Epidermal melanocyte (primary cell): ENCODE results near the gene RPGRIP1.
"Not testable (repeated sequence)": the region's sequence is repeated elsewhere in the genome, so short reads cannot be mapped to it uniquely, and the experiment has no call there.

Experiments used
- DNase-seq: peaks from one replicate; pipeline ENCODE4 v3.0.0; 2011; ENCODE audit warnings: low spot score; ENCODE audit not compliant: insufficient read length

Gene RPGRIP1

GRCh38 chr14:21299562-21300130 is 19.8 kb downstream of the RPGRIP1 start:
- DNase-seq, result no peak

DNA sequence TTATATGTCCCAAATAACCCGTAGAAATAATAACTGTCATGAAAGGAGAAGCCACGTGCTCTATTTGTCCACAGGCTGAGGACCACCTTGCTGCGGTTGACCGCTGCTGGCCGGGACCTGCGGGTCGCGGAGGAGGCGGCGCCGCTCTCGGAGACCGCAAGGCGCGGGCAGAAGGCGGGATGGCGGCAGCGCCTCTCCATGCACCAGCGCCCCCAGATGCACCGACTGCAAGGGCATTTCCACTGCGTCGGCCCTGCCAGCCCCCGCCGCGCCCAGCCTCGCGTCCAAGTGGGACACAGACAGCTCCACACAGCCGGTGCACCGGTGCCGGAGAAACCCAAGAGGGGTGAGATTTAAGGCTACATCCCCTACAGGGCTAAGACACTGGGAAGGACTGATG is 21.0 kb downstream of the RPGRIP1 start:
- DNase-seq, result no peak

- no peak for DNase-seq
Observed at GRCh38 chr14:21302013-21302835, 22.3 kb downstream of the RPGRIP1 start.

GRCh38 chr14:21302836-21303140 is 22.9 kb downstream of the RPGRIP1 start:
- DNase-seq, result not testable (repeated sequence)

DNA sequence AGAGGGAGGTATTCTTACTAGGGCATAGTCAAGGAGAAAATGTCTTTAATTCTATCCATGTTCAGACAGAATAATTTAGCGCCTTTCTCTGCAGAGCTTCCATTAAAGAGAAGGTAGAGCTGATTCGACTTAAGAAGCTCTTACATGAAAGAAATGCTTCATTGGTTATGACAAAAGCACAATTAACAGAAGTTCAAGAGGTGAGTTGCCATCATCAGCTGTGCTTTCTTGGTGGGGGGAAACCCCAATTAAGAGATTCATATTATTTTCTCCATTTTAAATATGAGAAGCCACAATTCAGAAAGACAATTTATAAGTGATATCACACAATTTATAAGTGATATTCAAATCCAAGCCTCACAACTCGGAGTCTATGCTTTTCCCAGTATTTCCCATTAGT is 27.8 kb downstream of the RPGRIP1 start:
- DNase-seq, result no peak

DNA sequence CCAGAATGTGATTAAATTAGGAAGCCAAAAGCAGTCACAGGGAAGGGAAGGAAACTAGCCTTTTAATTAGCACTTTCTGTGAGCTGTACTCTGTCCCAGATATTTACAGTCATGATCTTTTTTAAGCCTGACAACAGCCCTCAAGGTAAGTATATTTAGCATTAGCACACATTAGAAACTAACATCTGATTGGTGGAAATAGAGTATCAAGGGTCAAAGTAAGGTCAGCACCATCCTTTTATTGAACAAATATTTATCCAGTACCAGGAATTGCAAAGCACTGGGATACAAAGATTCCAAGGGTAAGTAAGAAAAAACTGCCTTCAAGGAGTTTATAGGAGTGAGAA is 28.2 kb downstream of the RPGRIP1 start:
- no peak for DNase-seq

DNA sequence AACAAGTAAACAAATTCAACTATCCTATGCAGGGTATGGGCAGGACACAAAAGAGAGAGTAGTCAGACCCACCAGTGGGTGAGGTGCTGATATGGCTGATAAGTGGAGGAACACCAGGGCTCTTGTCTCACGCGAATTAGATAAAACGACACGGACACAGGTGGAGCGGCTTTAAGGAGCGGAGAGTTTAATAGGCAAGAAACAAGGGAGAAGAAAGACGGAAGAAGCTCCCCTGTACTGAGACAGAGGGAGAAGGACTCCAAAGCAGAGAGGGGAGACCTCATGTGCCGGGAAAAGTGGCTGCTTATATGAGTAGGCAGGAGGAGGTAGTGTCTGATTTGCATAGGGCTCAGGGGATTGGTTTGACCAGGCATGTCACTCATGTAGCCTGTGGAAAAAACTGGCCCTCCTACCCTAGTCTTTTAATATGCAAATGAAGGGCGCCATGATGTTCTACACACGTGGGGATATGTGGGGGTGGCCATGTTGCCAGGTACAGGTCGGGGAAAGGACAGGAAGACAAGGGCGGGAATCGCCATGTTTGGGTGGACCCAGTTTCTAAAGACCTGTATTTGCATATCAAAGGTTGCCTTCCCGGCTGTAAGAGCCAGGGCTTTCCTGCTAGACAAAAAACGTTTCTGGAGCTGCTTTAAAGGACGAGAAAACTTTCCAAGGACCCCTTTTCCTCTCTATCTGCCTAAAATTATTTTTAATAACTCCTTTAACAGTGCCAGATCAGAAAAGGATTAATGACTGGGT is 28.8 kb downstream of the RPGRIP1 start:
- no peak for DNase-seq

DNA sequence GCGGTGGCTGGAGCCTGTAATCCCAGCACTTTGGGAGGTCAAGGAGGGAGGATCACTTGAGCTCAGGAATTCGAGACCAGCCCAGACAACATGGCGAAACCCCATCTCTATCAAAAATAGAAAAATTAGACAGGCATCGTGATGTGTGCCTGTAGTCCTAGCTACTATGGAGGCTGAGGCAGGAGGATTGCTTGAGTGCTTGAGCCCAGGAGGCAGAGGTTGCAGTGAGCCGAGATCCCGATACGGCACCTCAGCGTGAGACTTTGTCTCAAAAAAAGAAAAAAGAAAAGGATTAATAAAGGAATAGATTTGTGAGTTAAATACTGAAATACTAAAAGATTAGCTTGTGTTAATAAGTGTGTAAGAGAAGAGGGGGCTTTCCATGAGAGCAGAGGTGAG is 29.4 kb downstream of the RPGRIP1 start:
- no peak for DNase-seq

- no peak for DNase-seq
Observed at GRCh38 chr14:21309956-21310355, 30.1 kb downstream of the RPGRIP1 start.

DNA sequence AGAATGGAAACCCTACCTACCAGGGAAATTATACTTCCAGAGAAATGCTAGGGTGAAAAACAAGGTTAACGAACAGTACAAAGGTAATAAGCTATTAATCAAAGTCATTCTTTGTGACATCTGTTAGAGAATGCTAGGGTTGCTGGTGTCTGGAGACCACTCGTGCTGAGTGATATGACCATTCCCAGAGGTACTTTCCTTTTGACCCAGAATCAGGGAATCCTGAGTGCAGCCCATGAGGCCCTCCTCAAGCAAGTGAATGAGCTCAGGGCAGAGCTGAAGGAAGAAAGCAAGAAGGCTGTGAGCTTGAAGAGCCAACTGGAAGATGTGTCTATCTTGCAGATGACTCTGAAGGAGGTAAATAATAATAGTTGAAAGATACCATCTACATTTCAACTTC is 31.7 kb downstream of the RPGRIP1 start:
- DNase-seq, result no peak

DNA sequence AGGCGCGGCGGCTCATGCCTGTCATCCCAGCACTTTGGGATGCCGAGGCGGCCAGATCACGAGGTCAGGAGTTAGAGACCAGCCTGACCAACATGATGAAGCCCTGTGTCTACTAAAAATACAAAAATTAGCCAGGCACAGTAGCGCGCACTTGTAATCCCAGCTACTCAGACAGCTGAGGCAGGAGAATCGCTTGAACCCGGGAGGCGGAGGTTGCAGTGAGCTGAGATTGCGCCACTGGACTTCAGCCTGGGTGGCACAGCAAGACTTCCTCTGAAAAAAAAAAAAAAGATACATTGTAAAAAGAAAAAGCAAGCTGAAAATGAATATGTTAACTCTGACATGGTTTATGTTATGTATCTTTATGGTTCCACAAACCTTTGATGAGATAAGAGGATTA is 33.6 kb downstream of the RPGRIP1 start:
- DNase-seq, result no peak

GRCh38 chr14:21317398-21317797 is 37.5 kb downstream of the RPGRIP1 start:
- DNase-seq, result no peak

GRCh38 chr14:21320913-21321312 is 41.0 kb downstream of the RPGRIP1 start:
- no peak for DNase-seq

GRCh38 chr14:21322716-21323115 is 42.8 kb downstream of the RPGRIP1 start:
- DNase-seq, result no peak

- DNase-seq, result no peak
Observed at GRCh38 chr14:21326972-21327371, 47.1 kb downstream of the RPGRIP1 start.
